ENCODE results near the gene HNF4A. TPM values are rescaled to one million over a fixed set of nuclear protein-coding genes. Genes with fewer than 3 reads are reported as not detected.

Gene HNF4A
- total and polyA plus RNA-seq, 2 of the 13 experiments (the other 11 are each of a cell fraction or from before 2014, with no cell fraction given) = 80.9 to 169 TPM

DNA sequence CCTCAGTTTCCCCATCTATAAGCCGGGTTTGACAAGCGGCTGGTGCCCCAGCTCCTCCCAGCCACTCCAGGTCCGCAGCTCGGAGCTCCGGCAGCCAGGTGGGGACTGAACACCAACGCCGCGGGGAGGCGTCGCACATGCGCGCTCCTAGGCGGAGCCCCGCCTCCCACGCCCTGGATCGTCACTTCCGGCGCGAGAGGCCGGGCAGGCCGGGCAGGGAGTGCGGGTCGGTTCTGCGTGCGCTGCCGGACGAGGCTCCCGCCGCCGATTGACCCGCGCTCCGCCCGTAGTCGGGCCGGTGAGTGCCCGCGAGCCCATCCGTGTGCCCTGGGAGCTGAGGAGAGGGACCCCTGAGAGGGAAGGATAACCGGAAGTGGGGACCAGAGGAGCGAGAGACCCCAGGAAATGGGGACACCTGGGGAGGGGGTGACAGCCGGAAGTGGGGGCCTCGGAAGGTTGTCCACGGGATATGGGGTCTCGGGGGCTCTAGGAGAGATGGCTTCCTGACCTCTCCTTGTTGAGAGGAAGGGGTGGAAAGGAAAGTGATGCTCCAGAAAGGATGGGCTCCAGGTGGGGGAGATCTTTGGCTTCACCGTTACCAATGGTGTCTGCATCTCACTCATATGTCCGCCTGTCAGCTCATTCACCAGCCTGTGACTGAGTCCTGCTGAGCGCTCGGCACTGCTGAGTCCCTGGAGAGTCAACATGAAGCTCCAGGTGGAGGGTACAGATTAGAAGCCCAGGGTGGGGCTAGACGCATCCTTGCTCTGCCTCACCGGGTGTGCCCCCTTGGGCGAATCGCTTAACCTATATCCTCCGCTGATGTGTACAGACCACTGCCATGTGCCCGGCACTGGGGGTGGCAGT, 120.4 kb downstream of the HNF4A start, which contains the start of gene TTPAL (continued):
- peak; percentile 77; the same call in 1 of the 2 replicates for TF ChIP-seq MIER2 (CRISPR knock-in tag; IDR thresholded peaks at IDR 0.05)
- TF ChIP-seq ZZZ3 (CRISPR knock-in tag; IDR thresholded peaks at IDR 0.05; ENCODE audit: borderline replicate concordance) = peak; percentile 98
- peak; percentile 79 for TF ChIP-seq ZNF766 (CRISPR knock-in tag; IDR thresholded peaks at IDR 0.05; ENCODE audit: borderline replicate concordance)
- peak; percentile 64; the same call in 1 of the 2 replicates for TF ChIP-seq MEIS2 (CRISPR knock-in tag; IDR thresholded peaks at IDR 0.05)
- peak; percentile 42 to 53; a peak in 2 of 4 replicates for TF ChIP-seq EP300 (IDR thresholded peaks at IDR 0.05; ENCODE audit: low read depth in 2 of 2, low read length in 2 of 2)
- TF ChIP-seq EP300 (CRISPR knock-in tag; IDR thresholded peaks at IDR 0.05; ENCODE audit: borderline replicate concordance) = peak; percentile 68; the same call in 1 of the 2 replicates
- no peak for TF ChIP-seq TRIM24 (CRISPR knock-in tag; IDR thresholded peaks at IDR 0.05)
- TF ChIP-seq, protein P1, sequence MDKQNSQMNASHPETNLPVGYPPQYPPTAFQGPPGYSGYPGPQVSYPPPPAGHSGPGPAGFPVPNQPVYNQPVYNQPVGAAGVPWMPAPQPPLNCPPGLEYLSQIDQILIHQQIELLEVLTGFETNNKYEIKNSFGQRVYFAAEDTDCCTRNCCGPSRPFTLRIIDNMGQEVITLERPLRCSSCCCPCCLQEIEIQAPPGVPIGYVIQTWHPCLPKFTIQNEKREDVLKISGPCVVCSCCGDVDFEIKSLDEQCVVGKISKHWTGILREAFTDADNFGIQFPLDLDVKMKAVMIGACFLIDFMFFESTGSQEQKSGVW (CRISPR knock-in tag; IDR thresholded peaks at IDR 0.05; ENCODE audit: borderline replicate concordance) = peak; percentile 69; the same call in 1 of the 2 replicates
- TF ChIP-seq, protein P2, sequence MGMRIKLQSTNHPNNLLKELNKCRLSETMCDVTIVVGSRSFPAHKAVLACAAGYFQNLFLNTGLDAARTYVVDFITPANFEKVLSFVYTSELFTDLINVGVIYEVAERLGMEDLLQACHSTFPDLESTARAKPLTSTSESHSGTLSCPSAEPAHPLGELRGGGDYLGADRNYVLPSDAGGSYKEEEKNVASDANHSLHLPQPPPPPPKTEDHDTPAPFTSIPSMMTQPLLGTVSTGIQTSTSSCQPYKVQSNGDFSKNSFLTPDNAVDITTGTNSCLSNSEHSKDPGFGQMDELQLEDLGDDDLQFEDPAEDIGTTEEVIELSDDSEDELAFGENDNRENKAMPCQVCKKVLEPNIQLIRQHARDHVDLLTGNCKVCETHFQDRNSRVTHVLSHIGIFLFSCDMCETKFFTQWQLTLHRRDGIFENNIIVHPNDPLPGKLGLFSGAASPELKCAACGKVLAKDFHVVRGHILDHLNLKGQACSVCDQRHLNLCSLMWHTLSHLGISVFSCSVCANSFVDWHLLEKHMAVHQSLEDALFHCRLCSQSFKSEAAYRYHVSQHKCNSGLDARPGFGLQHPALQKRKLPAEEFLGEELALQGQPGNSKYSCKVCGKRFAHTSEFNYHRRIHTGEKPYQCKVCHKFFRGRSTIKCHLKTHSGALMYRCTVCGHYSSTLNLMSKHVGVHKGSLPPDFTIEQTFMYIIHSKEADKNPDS (CRISPR knock-in tag; IDR thresholded peaks at IDR 0.05) = no peak
- peak; percentile 91; the same call in 1 of the 2 replicates for TF ChIP-seq ZNF570 (CRISPR knock-in tag; IDR thresholded peaks at IDR 0.05; ENCODE audit: borderline replicate concordance)
- TF ChIP-seq KLF13 (CRISPR knock-in tag; IDR thresholded peaks at IDR 0.05) = peak; percentile 92
- TF ChIP-seq ZNF652 (CRISPR knock-in tag; IDR thresholded peaks at IDR 0.05; ENCODE audit: borderline replicate concordance, low read depth) = no peak
- TF ChIP-seq CENPX (CRISPR knock-in tag; IDR thresholded peaks at IDR 0.05) = no peak
- TF ChIP-seq POLR2G (IDR thresholded peaks at IDR 0.05; ENCODE audit: low read depth, low read length) = peak; percentile 100
- no peak for TF ChIP-seq ZNF781 (CRISPR knock-in tag; IDR thresholded peaks at IDR 0.05; ENCODE audit: borderline replicate concordance, not compliant biosample characterization)
- TF ChIP-seq ZNF235 (CRISPR knock-in tag; IDR thresholded peaks at IDR 0.05; ENCODE audit: borderline replicate concordance) = peak; percentile 97; the same call in 1 of the 2 replicates
- no peak; the same call in 1 of the 2 replicates for TF ChIP-seq SSRP1 (CRISPR knock-in tag; IDR thresholded peaks at IDR 0.05)
- TF ChIP-seq ZBTB42 (CRISPR knock-in tag; IDR thresholded peaks at IDR 0.05) = peak; percentile 90; the same call in 1 of the 2 replicates
- TF ChIP-seq BCL6 (CRISPR knock-in tag; IDR thresholded peaks at IDR 0.05) = peak; percentile 66
- peak; percentile 89 for TF ChIP-seq TEAD3 (CRISPR knock-in tag; optimal IDR thresholded peaks at IDR 0.05; ENCODE audit: borderline replicate concordance)
- no peak for TF ChIP-seq NCOR1 (IDR thresholded peaks at IDR 0.05; ENCODE audit: borderline replicate concordance, low read length)
- no peak for TF ChIP-seq ZNF317 (CRISPR knock-in tag; IDR thresholded peaks at IDR 0.05)
- peak; percentile 95 for TF ChIP-seq RELA (CRISPR knock-in tag; IDR thresholded peaks at IDR 0.05)
- TF ChIP-seq ZBTB7B (CRISPR knock-in tag; IDR thresholded peaks at IDR 0.05) = peak; percentile 80
- peak; percentile 88; the same call in 1 of the 2 replicates for TF ChIP-seq ZNF431 (CRISPR knock-in tag; IDR thresholded peaks at IDR 0.05; ENCODE audit: borderline replicate concordance, low read depth)
- TF ChIP-seq SOX13 (IDR thresholded peaks at IDR 0.05) = no peak; the same call in 1 of the 2 replicates
- TF ChIP-seq SOX13 (CRISPR knock-in tag; conservative IDR thresholded peaks at IDR 0.05 in 1 of 2, IDR thresholded peaks at IDR 0.05 in 1 of 2) = no peak
